CD14-positive monocyte (primary cell): ENCODE measurements around the gene UBA1. TPM values are rescaled to one million over a fixed set of nuclear protein-coding genes. Genes with fewer than 3 reads are reported as not detected.

ENCODE experiments used
- DNase-seq, 3 donors: peaks; one replicate each; pipeline ENCODE4 v3.0.0-alpha.2; 2011 to 2022
- H2AFZ ChIP-seq: 2 replicates; pipeline ENCODE4 v1.6.0; 2012; ENCODE audit warnings: mild to moderate bottlenecking, low read depth, low read length, inconsistent platforms; ENCODE audit not compliant: insufficient read depth, poor library complexity, severe bottlenecking
- H3K27ac ChIP-seq, 2 donors: 1 replicate in 1 of 2; 2 replicates in 1 of 2; pipeline ENCODE4 v1.5.1; 2012 to 2013; ENCODE audit warnings: low read length in 2 of 2, control low read depth in 1 of 2, inconsistent platforms in 1 of 2, low read depth in 1 of 2, mild to moderate bottlenecking in 1 of 2
- H3K27me3 ChIP-seq, 2 donors: one replicate each; pipeline versions ENCODE4 v1.6.0 to v1.6.1; 2011 to 2013; ENCODE audit warnings: low read length in 2 of 2; ENCODE audit not compliant: control insufficient read depth in 2 of 2, insufficient read depth in 2 of 2
- H3K36me3 ChIP-seq, 2 donors: replicated peaks in 1 of 2; 1 replicate in 1 of 2; 2 replicates in 1 of 2; pipeline versions ENCODE4 v1.5.1 to v1.6.1; 2012 to 2013; ENCODE audit warnings: low read length in 2 of 2, control low read depth in 1 of 2, inconsistent platforms in 1 of 2, mild to moderate bottlenecking in 1 of 2; ENCODE audit not compliant: insufficient read depth in 2 of 2, control insufficient read depth in 1 of 2
- H3K4me1 ChIP-seq, 2 donors: 1 replicate in 1 of 2; 2 replicates in 1 of 2; pipeline versions ENCODE4 v1.5.1 to v1.6.1; 2012 to 2013; ENCODE audit warnings: low read length in 2 of 2, control low read depth in 1 of 2, inconsistent platforms in 1 of 2, mild to moderate bottlenecking in 1 of 2, moderate library complexity in 1 of 2; ENCODE audit not compliant: insufficient read depth in 2 of 2, control insufficient read depth in 1 of 2
- H3K4me2 ChIP-seq: replicated peaks from 2 replicates; pipeline ENCODE3; 2012; ENCODE audit warnings: low read length, moderate library complexity, mild to moderate bottlenecking; ENCODE audit not compliant: poor library complexity, severe bottlenecking; ENCODE audit errors: extremely low read depth
- H3K4me3 ChIP-seq, 3 experiments: fragments of 200-600 bp in 1 of 3; sonication (generic) in 1 of 3; replicated peaks in 1 of 3; 1 replicate in 2 of 3; 2 replicates in 1 of 3; pipeline ENCODE4 v1.5.1; 2011 to 2013; ENCODE audit warnings: low read length in 3 of 3, mild to moderate bottlenecking in 3 of 3, control low read depth in 2 of 3, low read depth in 2 of 3, inconsistent platforms in 1 of 3, moderate library complexity in 1 of 3
- H3K79me2 ChIP-seq: 2 replicates; pipeline ENCODE4 v1.6.0; 2012; ENCODE audit warnings: mild to moderate bottlenecking, control low read depth, inconsistent platforms, low read length, moderate library complexity; ENCODE audit not compliant: insufficient read depth
- H3K9ac ChIP-seq: 2 replicates; pipeline ENCODE4 v1.6.0; 2017; ENCODE audit warnings: low read length, mild to moderate bottlenecking; ENCODE audit not compliant: insufficient read depth, poor library complexity, severe bottlenecking
- H3K9me3 ChIP-seq, 2 donors: replicated peaks in 1 of 2; 1 replicate in 1 of 2; 2 replicates in 1 of 2; pipeline versions ENCODE4 v1.5.1 to v1.6.1; 2012 to 2013; ENCODE audit warnings: low read length in 2 of 2, control low read depth in 1 of 2; ENCODE audit not compliant: control insufficient read depth in 1 of 2, insufficient read depth in 1 of 2
- H4K20me1 ChIP-seq: 2 replicates; pipeline ENCODE4 v1.6.0; 2012; ENCODE audit warnings: mild to moderate bottlenecking, low read length, control low read depth, moderate library complexity; ENCODE audit not compliant: insufficient read depth
- H3K27ac Mint-ChIP-seq, 7 donors: one replicate each; pipeline ENCODE4 v1.8.0; 2020; ENCODE audit warnings: mild to moderate bottlenecking in 7 of 7, mixed read lengths in 7 of 7, moderate library complexity in 6 of 7, inconsistent platforms in 2 of 7
- H3K27me3 Mint-ChIP-seq, 3 donors: one replicate each; pipeline ENCODE4 v1.8.0; 2021 to 2022; ENCODE audit warnings: low read depth in 3 of 3, mild to moderate bottlenecking in 3 of 3, mixed read lengths in 3 of 3, moderate library complexity in 3 of 3, inconsistent platforms in 1 of 3
- H3K36me3 Mint-ChIP-seq, 2 donors: one replicate each; pipeline ENCODE4 v1.8.0; 2020; ENCODE audit warnings: mixed read lengths in 2 of 2, inconsistent platforms in 1 of 2, mild to moderate bottlenecking in 1 of 2
- H3K4me1 Mint-ChIP-seq: one replicate; pipeline ENCODE4 v1.8.0; 2020; ENCODE audit warnings: mild to moderate bottlenecking, mixed read lengths
- H3K4me3 Mint-ChIP-seq, 2 donors: one replicate each; pipeline ENCODE4 v1.8.0; 2020; ENCODE audit warnings: mild to moderate bottlenecking in 2 of 2, mixed read lengths in 2 of 2, moderate library complexity in 1 of 2
- H3K9me3 Mint-ChIP-seq, 7 donors: one replicate each; pipeline ENCODE4 v1.8.0; 2020 to 2022; ENCODE audit warnings: mixed read lengths in 7 of 7, mild to moderate bottlenecking in 6 of 7, moderate library complexity in 6 of 7, inconsistent platforms in 2 of 7
- CTCF ChIP-seq: fragments of 200-600 bp; IDR thresholded peaks from one replicate; pipeline ENCODE4 v1.8.0; 2022; ENCODE audit warnings: antibody characterized with exemption, mild to moderate bottlenecking
- WGBS: methylation state at CpG from one replicate; pipeline ENCODE4 v1.1.5; 2013; ENCODE audit warnings: missing lambda C conversion rate; ENCODE audit not compliant: insufficient coverage; 5-methylcytosine and 5-hydroxymethylcytosine counted together
- intact Hi-C, 2 donors: fragments of 100-400 bp; cut with micrococcal nuclease; formaldehyde crosslinking; loops; one replicate each; pipeline versions ENCODE4 v1.15.0 to v1.15.1; 2023
- polyA plus RNA-seq, 3 donors: library from polyadenylated mRNA; depleted of rRNA in 1 of 3; unstranded in 2 of 3; stranded (reverse) in 1 of 3; fragments of 300-500 nt in 2 of 3; fragments of >200 nt in 1 of 3; fragmentation: Illumina TruSeq in 2 of 3; gene quantifications; 1 replicate in 2 of 3; 2 replicates in 1 of 3; pipeline ENCODE4 v1.2.3, GENCODE V29; 2012 to 2021

The UBA1 gene
- polyA plus RNA-seq, 3 donors: 125 to 157 (median 150) TPM

GRCh38 chrX:47162927-47163583, 30.6 kb upstream of the UBA1 start:
- no peak overlapping the region for H3K9ac ChIP-seq
- Mint-ChIP-seq H3K4me3 (no peak overlapping the region), H3K27ac (peak overlapping the region in 1 of 7 donors; percentile 60), H3K4me1 (no peaks in the 10 kb centered on the region), H3K9me3 (peaks cover 0 to 14% (median 7%) of the 10 kb centered on the region in 7 donors), H3K27me3 (peaks cover 0 to 41% (median 1%) of the 10 kb centered on the region in 3 donors), H3K36me3 (peaks cover 2 to 15% of the 10 kb centered on the region in 2 donors)
- DNase-seq: no peak
- peaks cover 70% of the 10 kb centered on the region for H3K79me2 ChIP-seq
- no peak for TF ChIP-seq CTCF
- H3K4me1 ChIP-seq: no peaks in the 10 kb centered on the region
- H3K9me3 ChIP-seq: peaks cover 0 to 7% of the 10 kb centered on the region in 2 donors
- no peak overlapping the region for H3K4me2 ChIP-seq
- peaks cover 32% of the 10 kb centered on the region for H4K20me1 ChIP-seq
- H3K27me3 ChIP-seq: no peaks in the 10 kb centered on the region
- WGBS: no CpG with 5 or more reads among the region's 5 CpGs
- no peak overlapping the region for H2AFZ ChIP-seq
- H3K36me3 ChIP-seq: no peaks in the 10 kb centered on the region
- intact Hi-C loops: no loop called here
- H3K4me3 ChIP-seq: no peak overlapping the region
- H3K27ac ChIP-seq: no peak overlapping the region

DNA sequence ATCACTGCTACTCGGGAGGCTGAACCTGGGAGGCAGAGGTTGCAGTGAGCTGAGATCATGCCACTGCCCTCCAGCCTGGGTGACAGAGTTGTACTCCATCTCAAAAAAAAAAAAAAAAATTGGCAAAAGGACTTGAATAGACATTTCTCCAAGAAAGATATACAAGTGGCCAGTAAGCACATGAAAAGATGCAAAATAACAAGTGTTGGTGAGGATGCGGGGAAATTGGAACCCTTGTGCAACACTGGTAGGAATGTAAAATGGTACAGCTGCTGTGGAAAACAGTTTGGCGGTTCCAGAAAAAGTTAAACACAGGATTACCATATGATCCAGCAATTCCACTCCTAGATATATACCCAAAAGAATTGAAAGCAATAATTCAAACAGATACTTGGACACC, 29.2 kb upstream of the UBA1 start:
- H3K27ac ChIP-seq: no peak overlapping the region
- H3K27me3 ChIP-seq: no peaks in the 10 kb centered on the region
- H2AFZ ChIP-seq: no peak overlapping the region
- Mint-ChIP-seq H3K4me3 (no peak overlapping the region), H3K27me3 (peaks cover 0 to 52% (median 0%) of the 10 kb centered on the region in 3 donors), H3K4me1 (no peaks in the 10 kb centered on the region), H3K27ac (peak overlapping the region in 1 of 7 donors; percentile 37), H3K9me3 (peaks cover 0 to 10% (median 2%) of the 10 kb centered on the region in 7 donors), H3K36me3 (peaks cover 11 to 26% of the 10 kb centered on the region in 2 donors)
- intact Hi-C loops: no loop called here
- DNase-seq: no peak
- no peak for TF ChIP-seq CTCF
- no CpG with 5 or more reads among the region's 3 CpGs for WGBS
- H3K9ac ChIP-seq: no peak overlapping the region
- no peak overlapping the region for H3K4me3 ChIP-seq
- H3K79me2 ChIP-seq: peaks cover 70% of the 10 kb centered on the region
- H3K4me1 ChIP-seq: no peaks in the 10 kb centered on the region
- peaks cover 35% of the 10 kb centered on the region for H4K20me1 ChIP-seq
- no peak overlapping the region for H3K4me2 ChIP-seq
- peaks cover 0 to 7% of the 10 kb centered on the region in 2 donors for H3K9me3 ChIP-seq
- peaks cover 9% of the 10 kb centered on the region in 2 donors for H3K36me3 ChIP-seq
